Activated CD4-positive, CD25-positive, alpha-beta regulatory T cell treated with anti-CD3 and anti-CD28 coated beads, Interleukin-2, amount 50 U/mL, for 16 hours (primary cell): Measurements from ENCODE around the gene TMEM248.
A peak's percentile ranks its signal among the peaks of the same experiment; 100 is the strongest.
"Not testable (repeated sequence)": the region's sequence is repeated elsewhere in the genome, so short reads cannot be mapped to it uniquely, and the experiment has no call there.

Source experiments
- DNase-seq: peaks from one replicate; pipeline ENCODE4 v3.0.0-alpha.2; 2020; ENCODE audit warnings: low read depth, low spot score

The TMEM248 gene

DNA sequence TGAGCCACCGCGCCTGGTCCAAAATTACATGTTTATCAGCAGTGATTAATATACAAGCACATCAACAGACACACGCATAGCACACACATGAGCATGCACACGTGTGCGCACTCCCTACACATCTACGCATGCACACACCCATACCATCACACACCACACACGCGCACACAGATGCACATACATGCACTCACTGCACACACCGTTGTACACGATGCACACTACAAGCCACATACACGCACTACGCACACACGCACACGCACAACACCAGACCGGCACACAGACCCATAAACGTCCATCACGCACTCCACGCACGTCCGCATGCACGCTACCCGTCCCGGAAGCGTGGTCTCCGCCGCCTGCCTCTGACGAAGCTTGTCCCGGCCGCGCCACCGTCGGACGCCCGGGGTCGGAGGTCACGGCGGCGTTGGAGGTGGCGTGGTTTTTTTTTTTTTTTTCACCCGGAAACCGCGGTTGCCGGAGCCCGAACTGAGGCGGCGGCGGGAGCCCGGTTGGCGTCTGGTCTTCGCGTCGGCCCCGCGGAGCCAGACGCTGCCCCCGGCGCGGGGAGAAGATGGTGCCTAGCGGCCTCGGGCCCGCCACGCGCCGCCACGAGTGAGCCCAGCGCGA, at the start of gene TMEM248:
TMEM248 (plus strand) TSS at position 457 of the 627 bp plus-strand sequence. CDS start 20,641 bp downstream, outside the sequence.
- peak; percentile 86 for DNase-seq

DNA sequence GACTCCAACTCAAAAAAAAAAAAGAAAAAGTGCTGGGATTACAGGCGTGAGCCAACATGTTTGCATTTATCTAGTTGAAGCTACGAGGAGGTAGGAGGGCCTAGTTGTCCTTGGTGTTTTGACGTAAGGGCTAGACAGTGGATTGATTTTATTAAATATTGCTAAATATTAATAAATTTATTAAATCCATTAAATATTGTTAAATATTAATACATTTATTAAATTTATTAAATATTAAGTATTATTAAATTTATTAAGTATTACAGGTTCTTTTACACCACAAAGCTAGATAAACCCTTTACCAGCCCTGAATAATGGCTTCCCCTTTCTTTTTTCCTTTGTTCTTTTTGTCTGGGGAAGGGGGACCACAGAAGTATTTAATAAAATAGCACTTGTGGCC, 47.5 kb upstream of the TMEM248 start:
- DNase-seq, result no peak

DNA sequence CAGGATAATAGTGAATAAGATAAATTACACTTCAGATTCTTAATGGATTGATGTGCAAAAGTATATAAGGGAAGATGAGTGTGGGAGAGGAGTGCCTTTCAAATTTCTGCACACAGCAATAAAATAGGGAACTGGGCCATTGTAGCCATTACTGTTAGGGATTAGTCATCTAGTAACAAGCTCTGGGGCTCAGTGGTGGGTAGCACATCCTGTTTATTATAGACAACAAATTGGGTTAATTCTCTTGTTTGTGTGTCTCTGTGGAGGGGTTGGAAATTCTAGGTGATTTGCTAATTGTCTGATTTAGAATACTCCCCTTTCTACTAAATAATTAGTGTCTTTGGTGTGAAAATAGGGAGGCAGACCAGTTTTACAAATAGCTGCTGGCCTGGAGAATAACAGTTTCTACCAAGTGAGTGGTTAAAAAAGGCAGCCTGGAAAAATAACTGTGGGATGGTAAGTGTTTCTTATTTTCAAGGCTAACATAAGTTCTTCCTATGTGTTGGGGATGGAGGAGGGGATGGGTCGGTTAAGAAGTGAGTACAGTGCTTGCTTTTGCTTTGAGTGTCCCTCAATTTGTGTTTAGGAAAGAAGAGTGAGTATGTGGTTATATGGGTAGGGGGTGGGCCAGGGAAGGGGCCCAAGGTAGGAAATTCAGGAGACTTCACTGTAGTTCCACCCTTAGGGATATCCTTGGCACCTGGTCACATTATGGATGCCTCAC, 43.3 kb upstream of the TMEM248 start:
- DNase-seq, result no peak

GRCh38 chr7:66878301-66878685, 42.7 kb upstream of the TMEM248 start:
- DNase-seq, result not testable (repeated sequence)

GRCh38 chr7:66880053-66880452, 41.0 kb upstream of the TMEM248 start:
- DNase-seq, result no peak

GRCh38 chr7:66880577-66880976, 40.4 kb upstream of the TMEM248 start:
- DNase-seq, result not testable (repeated sequence)

DNA sequence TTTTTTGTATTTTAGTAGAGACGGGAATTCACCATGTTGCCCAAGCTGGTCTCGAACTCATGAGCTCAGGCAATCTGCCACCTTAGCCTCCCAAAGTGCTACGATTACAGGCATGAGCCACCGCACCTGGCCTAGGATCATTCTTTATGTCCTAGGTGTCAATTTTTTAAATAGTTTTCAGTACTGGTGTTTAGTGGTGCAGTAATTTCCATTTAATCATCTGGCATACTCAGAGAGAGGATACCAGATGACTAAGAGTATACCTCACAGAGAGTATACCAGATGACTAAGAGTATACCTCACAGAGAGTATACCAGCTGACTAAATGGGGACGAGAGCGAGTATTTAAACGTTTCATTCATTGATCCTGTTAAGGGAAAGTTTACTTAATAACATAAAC, 37.3 kb upstream of the TMEM248 start:
- no peak for DNase-seq

- not testable (repeated sequence) for DNase-seq
Measured at GRCh38 chr7:66884556-66884955, 36.5 kb upstream of the TMEM248 start.

- DNase-seq, result no peak
Measured at GRCh38 chr7:66886152-66886551, 34.9 kb upstream of the TMEM248 start.

DNA sequence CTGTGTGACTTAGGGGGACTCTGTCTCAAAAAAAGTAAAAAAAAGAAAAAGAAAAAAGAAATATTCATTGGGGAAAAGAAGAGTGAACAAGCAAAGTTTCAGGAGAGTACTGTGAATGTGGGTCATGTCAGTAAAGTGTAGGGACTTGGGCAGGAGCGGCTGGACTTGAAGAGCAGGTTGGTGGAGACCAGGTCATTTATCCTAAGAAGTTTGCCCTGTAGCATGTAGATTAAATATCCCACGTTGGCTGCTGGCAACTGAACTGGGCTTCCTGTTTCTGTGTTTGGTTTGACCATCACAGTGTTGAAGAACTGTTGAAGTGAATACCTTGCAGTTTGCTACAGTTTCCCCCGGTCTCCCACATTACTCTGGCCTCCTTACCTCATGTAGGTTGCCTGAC, 32.8 kb upstream of the TMEM248 start:
- not testable (repeated sequence) for DNase-seq

DNA sequence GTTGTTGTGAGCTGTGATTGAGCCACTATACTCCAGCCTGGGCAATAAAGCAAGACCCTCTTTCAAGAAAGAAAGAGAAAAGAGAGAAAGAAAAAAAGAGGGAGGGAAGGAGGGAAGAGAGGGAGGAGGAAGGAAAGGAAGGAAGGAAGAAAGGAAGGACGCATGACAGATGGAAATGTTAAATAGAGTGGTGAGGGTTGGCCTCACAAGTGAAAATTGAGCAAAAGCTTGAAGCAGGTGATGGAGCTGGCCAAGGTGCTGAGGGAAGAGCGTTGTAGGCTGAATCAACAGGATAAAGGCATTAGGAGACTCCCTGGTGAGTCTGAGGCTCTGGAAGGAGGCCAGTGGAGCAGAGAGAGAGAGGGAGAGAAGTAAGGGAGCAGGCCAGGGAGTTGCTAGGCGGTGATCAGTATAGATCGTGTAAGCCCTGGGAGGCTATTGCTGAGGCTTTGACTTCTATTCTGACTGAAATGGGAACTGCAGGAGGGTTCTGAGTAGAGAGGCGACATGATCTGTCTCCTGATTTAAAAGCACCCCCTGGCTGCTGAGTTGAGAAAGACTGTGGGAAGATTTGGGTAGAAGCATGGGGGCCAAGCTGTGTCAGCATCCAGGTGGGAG, 26.5 kb upstream of the TMEM248 start:
- DNase-seq, result no peak

DNA sequence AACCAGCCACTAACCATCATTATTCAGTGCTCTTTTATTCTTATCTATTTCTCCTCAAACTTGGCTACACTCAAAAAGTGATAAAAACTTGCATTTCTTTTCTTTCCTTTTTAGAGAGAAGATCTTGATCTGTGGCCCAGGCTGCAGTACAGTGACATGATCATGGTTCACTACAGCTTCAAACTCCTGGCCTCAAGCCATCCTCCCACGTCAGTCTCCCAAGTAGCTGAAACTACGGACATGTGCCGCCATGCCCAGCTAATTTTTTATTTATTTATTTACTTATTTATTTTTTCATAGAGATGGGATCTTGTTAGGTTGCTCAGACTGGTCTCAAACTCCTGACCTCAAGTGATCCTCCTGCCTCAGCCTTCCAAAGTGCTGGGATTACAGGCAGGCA, 24.6 kb upstream of the TMEM248 start:
- DNase-seq, result no peak

- no peak for DNase-seq
Measured at GRCh38 chr7:66899552-66900280, 21.3 kb upstream of the TMEM248 start.

DNA sequence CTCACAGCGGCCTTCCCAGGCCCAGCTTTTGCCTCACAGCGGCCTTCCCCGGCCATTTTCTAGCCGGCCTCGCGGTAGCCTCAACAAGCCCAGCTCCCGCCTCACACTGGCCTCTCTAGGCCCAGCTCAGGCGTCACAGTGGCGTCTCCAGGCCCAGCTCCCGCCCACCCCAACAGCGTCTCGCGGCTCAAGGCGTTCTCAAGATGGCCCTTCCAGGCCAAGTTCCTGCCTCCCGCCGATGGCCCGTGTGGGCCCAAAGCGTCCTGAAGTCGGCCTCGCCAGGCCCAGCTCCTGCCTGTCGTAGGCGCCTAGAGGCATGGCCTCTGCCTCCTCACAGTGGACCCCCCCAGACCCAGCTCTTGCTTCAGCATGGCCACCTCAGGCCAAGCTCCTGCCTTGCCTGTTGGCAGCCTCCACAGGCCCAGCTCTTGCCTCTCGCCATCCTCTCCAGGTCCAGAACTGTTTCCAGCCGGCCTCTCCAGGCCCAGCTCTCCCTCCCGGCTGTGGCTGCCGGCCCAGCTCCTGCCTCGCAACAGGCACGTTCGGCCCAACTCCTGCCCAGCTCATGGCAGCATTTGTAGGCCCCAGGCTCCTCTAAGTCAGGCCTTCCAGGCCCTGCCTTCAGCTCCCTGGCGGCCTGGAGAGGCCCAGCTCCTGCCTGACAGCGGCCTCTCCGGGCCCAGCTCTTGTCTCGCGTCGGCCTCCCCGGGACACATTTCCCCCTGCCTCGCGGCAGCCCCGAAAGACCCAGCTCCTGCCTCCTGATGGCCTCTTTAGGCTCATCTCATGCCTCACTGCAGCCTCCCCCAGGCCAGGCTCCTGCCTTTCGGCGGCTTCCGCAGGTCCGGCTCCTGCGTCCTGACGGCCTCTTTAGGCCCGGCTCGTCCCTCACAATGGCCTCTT, 18.8 kb upstream of the TMEM248 start:
- DNase-seq, result no peak

DNA sequence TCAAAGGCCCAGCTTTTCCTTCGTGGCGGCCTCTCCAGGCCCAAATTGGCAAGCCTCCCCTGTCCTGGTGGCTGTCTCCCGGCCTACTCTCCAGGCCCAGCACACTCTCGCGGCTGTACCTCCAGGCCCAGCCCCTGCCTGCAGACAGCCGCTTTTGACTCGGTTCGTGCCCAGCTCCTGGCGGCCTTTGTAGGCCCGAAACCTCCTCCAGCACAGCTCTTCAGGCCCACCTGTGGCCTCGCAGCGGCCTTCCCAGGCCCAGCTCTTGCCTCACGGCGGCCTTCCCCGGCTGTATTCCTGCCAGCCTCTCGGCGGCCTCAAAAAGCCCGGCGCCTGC, 18.2 kb upstream of the TMEM248 start:
- no peak for DNase-seq

GRCh38 chr7:66903360-66904062, 17.5 kb upstream of the TMEM248 start:
- no peak for DNase-seq

GRCh38 chr7:66904063-66904593, 16.9 kb upstream of the TMEM248 start:
- no peak for DNase-seq

DNA sequence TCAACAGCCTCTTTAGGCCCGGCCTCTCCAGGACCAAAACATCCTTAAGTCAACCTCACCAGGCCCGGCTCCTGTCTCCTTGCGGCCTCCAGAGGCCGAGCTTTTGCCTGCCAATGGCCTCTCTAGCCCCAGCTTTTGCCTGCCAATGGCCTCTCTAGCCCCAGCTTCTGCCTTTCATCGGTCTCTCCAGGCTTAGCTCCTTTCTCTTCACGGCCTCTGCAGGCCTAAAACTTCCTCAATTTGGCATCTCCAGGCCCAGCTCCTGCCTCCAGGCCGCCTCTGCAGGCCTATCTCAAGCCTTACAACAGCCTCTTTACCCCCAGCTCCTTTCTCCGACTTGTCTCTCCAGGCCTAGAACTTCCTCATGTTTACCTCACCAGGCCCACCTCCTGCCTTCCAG, 15.7 kb upstream of the TMEM248 start:
- DNase-seq, result no peak

- DNase-seq, result no peak
Measured at GRCh38 chr7:66905689-66906088, 15.3 kb upstream of the TMEM248 start.

DNA sequence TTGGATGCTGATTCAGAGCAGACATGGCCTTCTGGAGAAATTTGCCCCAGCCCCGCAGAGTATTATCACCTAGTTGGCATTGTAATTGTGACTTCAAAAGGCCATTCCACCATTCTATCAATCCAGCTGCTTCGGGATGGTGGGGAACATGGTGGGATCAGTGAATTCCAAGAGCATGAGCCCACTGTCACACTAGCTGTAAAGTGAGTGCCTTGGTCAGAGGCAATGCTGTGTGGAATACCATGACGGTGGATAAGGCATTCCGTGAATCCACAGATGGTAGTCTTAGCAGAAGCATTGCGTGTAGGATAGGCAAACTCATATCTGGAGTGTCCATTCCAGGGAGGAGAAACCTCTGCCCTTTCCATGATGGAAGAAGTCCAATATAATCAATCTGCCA, 13.3 kb upstream of the TMEM248 start:
- no peak for DNase-seq
